ENCODE results near the gene PHF13.

DNA sequence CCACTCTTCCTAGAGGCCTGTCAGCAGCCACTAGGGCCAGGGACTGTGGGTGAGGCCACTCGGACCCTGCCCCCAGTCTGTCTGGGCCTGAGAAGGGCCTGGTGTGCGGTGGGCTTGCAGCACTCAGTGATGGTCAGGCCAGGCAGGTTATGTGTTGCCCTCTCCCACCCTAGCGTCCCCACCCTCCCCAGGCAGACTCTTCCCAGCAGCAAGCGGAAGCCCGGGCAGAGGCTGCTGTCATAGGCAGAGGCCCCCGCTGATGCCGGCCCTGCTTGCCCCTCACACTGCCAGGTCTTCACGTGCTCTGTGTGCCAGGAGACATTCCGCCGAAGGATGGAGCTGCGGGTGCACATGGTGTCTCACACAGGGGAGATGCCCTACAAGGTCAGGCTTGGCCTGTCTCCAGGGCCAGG is 27.1 kb upstream of the PHF13 start:
- no peak for TF ChIP-seq GABPA (IDR thresholded peaks at IDR 0.05 in 1 of 2, conservative IDR thresholded peaks at IDR 0.05 in 1 of 2)
- TF ChIP-seq, protein P1, sequence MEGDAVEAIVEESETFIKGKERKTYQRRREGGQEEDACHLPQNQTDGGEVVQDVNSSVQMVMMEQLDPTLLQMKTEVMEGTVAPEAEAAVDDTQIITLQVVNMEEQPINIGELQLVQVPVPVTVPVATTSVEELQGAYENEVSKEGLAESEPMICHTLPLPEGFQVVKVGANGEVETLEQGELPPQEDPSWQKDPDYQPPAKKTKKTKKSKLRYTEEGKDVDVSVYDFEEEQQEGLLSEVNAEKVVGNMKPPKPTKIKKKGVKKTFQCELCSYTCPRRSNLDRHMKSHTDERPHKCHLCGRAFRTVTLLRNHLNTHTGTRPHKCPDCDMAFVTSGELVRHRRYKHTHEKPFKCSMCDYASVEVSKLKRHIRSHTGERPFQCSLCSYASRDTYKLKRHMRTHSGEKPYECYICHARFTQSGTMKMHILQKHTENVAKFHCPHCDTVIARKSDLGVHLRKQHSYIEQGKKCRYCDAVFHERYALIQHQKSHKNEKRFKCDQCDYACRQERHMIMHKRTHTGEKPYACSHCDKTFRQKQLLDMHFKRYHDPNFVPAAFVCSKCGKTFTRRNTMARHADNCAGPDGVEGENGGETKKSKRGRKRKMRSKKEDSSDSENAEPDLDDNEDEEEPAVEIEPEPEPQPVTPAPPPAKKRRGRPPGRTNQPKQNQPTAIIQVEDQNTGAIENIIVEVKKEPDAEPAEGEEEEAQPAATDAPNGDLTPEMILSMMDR (IDR thresholded peaks at IDR 0.05; ENCODE audit: low read depth, low read length, missing input control), result no peak
- TF ChIP-seq, protein P2, sequence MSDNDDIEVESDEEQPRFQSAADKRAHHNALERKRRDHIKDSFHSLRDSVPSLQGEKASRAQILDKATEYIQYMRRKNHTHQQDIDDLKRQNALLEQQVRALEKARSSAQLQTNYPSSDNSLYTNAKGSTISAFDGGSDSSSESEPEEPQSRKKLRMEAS (IDR thresholded peaks at IDR 0.05), result no peak

Measured in liver (tissue), 3 donors.